Activated T-helper 1 cell treated with anti-CD3 and anti-CD28 coated beads, Interleukin-12 subunit alpha, Interleukin-12 subunit beta, Interleukin-2, Interleukin-4 antibody, amounts not matched to agents 30 ng/mL and 10 ng/mL and 1 ng/mL, durations not matched to agents 14 hours and 24 hours and 36 hours (primary cell): ENCODE measurements around the gene PRKRIP1. TPM values are rescaled to one million over a fixed set of nuclear protein-coding genes. Genes with fewer than 3 reads are reported as not detected.

Source experiments
- DNase-seq: peaks from one replicate; pipeline ENCODE4 v3.0.0; 2021; ENCODE audit warnings: low spot score
- H3K27ac Mint-ChIP-seq: one replicate; pipeline ENCODE4 v1.8.0; 2021; ENCODE audit warnings: mild to moderate bottlenecking, mixed read lengths
- H3K27me3 Mint-ChIP-seq: one replicate; pipeline ENCODE4 v1.8.0; 2022; ENCODE audit warnings: mild to moderate bottlenecking, moderate library complexity, mixed read lengths; ENCODE audit not compliant: insufficient read depth
- H3K36me3 Mint-ChIP-seq: one replicate; pipeline ENCODE4 v1.8.0; 2021; ENCODE audit warnings: low read depth, mixed read lengths
- H3K4me1 Mint-ChIP-seq: one replicate; pipeline ENCODE4 v1.8.0; 2021; ENCODE audit warnings: low read depth, mixed read lengths
- H3K4me3 Mint-ChIP-seq: one replicate; pipeline ENCODE4 v1.8.0; 2021; ENCODE audit warnings: mild to moderate bottlenecking, moderate library complexity, mixed read lengths
- H3K9me3 Mint-ChIP-seq: one replicate; pipeline ENCODE4 v1.8.0; 2021; ENCODE audit warnings: mixed read lengths
- intact Hi-C: fragments of 100-400 bp; cut with micrococcal nuclease; formaldehyde crosslinking; loops from one replicate; pipeline ENCODE4 v1.15.1; 2024
- total RNA-seq: library from RNA; stranded (reverse); gene quantifications from 2 replicates; pipeline ENCODE4 v1.2.3, GENCODE V29; 2022

Gene PRKRIP1
- total RNA-seq, 1 donor from 2014 or later, result 25.7 TPM

GRCh38 chr7:102409340-102409739 lies 13.2 kb downstream of the PRKRIP1 start:
- Mint-ChIP-seq H3K27me3 (no peaks in the 10 kb centered on the region), H3K9me3 (peaks cover 6% of the 10 kb centered on the region), H3K4me3 (no peak overlapping the region), H3K4me1 (peaks cover 11% of the 10 kb centered on the region), H3K27ac (no peak overlapping the region), H3K36me3 (peaks cover 48% of the 10 kb centered on the region)
- intact Hi-C loops, result no loop called here
- no peak for DNase-seq

GRCh38 chr7:102410123-102410522 lies 14.0 kb downstream of the PRKRIP1 start:
- H3K4me3 Mint-ChIP-seq, result no peak overlapping the region
- no peaks in the 10 kb centered on the region for H3K27me3 Mint-ChIP-seq
- intact Hi-C loops, result no loop called here
- H3K9me3 Mint-ChIP-seq, result peaks cover 6% of the 10 kb centered on the region
- H3K27ac Mint-ChIP-seq, result no peak overlapping the region
- DNase-seq, result no peak
- peaks cover 17% of the 10 kb centered on the region for H3K4me1 Mint-ChIP-seq
- H3K36me3 Mint-ChIP-seq, result peaks cover 48% of the 10 kb centered on the region

- no peak overlapping the region for H3K4me3 Mint-ChIP-seq
- intact Hi-C loops, result no loop called here
- no peak overlapping the region for H3K27ac Mint-ChIP-seq
- peaks cover 50% of the 10 kb centered on the region for H3K36me3 Mint-ChIP-seq
- H3K9me3 Mint-ChIP-seq, result peaks cover 6% of the 10 kb centered on the region
- peaks cover 25% of the 10 kb centered on the region for H3K4me1 Mint-ChIP-seq
- H3K27me3 Mint-ChIP-seq, result no peaks in the 10 kb centered on the region
- no peak for DNase-seq
Observed at GRCh38 chr7:102410918-102411317, 14.8 kb downstream of the PRKRIP1 start.

GRCh38 chr7:102412548-102412947 lies 16.4 kb downstream of the PRKRIP1 start:
- peaks cover 6% of the 10 kb centered on the region for H3K9me3 Mint-ChIP-seq
- H3K4me1 Mint-ChIP-seq, result peaks cover 40% of the 10 kb centered on the region
- DNase-seq, result no peak
- H3K27ac Mint-ChIP-seq, result no peak overlapping the region
- no peaks in the 10 kb centered on the region for H3K27me3 Mint-ChIP-seq
- intact Hi-C loops, result loop anchor here (1.0 kb wide), 2 partner anchors 38 to 53 kb away; no protein-coding TSS in a partner anchor
- H3K4me3 Mint-ChIP-seq, result no peak overlapping the region
- H3K36me3 Mint-ChIP-seq, result peaks cover 53% of the 10 kb centered on the region

- H3K27me3 Mint-ChIP-seq, result no peaks in the 10 kb centered on the region
- H3K9me3 Mint-ChIP-seq, result peaks cover 6% of the 10 kb centered on the region
- intact Hi-C loops, result no loop called here
- peaks cover 49% of the 10 kb centered on the region for H3K36me3 Mint-ChIP-seq
- H3K4me3 Mint-ChIP-seq, result no peak overlapping the region
- DNase-seq, result no peak
- peaks cover 43% of the 10 kb centered on the region for H3K4me1 Mint-ChIP-seq
- peak overlapping the region; percentile 29 for H3K27ac Mint-ChIP-seq
Observed at GRCh38 chr7:102413091-102413490, 16.9 kb downstream of the PRKRIP1 start.

GRCh38 chr7:102413611-102414010 lies 17.4 kb downstream of the PRKRIP1 start:
- peaks cover 48% of the 10 kb centered on the region for H3K4me1 Mint-ChIP-seq
- H3K27me3 Mint-ChIP-seq, result no peaks in the 10 kb centered on the region
- intact Hi-C loops, result no loop called here
- H3K36me3 Mint-ChIP-seq, result peaks cover 47% of the 10 kb centered on the region
- H3K9me3 Mint-ChIP-seq, result peaks cover 6% of the 10 kb centered on the region
- DNase-seq, result no peak
- H3K4me3 Mint-ChIP-seq, result no peak overlapping the region
- peak overlapping the region; percentile 34 for H3K27ac Mint-ChIP-seq

- Mint-ChIP-seq H3K4me3 (peak overlapping the region; percentile 80), H3K4me1 (peaks cover 64% of the 10 kb centered on the region), H3K27ac (peak overlapping the region; percentile 96), H3K36me3 (peaks cover 44% of the 10 kb centered on the region), H3K27me3 (no peaks in the 10 kb centered on the region), H3K9me3 (no peaks in the 10 kb centered on the region)
- intact Hi-C loops, result loop anchor here (1.0 kb wide), 3 partner anchors 11 to 19 kb away; partner anchors contain the start of genes ORAI2 and PRKRIP1
- peak; percentile 68 for DNase-seq
Observed at GRCh38 chr7:102415685-102416225, 19.6 kb downstream of the PRKRIP1 start.

GRCh38 chr7:102416406-102416805 lies 20.2 kb downstream of the PRKRIP1 start:
- peaks cover 46% of the 10 kb centered on the region for H3K36me3 Mint-ChIP-seq

GRCh38 chr7:102417105-102417504 lies 20.9 kb downstream of the PRKRIP1 start:
- no peak for DNase-seq
- intact Hi-C loops, result no loop called here

More at GRCh38 chr7:102416406-102416805, 20.2 kb downstream of the PRKRIP1 start:
- Mint-ChIP-seq H3K27ac (peak overlapping the region; percentile 96), H3K9me3 (no peaks in the 10 kb centered on the region), H3K4me1 (peaks cover 69% of the 10 kb centered on the region), H3K27me3 (no peaks in the 10 kb centered on the region), H3K4me3 (peak overlapping the region; percentile 80)
- intact Hi-C loops, result no loop called here
- no peak for DNase-seq

GRCh38 chr7:102418592-102418991 lies 22.4 kb downstream of the PRKRIP1 start:
- Mint-ChIP-seq H3K27me3 (no peaks in the 10 kb centered on the region), H3K27ac (peak overlapping the region; percentile 6), H3K4me3 (peak overlapping the region; percentile 24), H3K9me3 (no peaks in the 10 kb centered on the region), H3K4me1 (peaks cover 62% of the 10 kb centered on the region), H3K36me3 (peaks cover 42% of the 10 kb centered on the region)
- intact Hi-C loops, result no loop called here
- no peak for DNase-seq

More at GRCh38 chr7:102417105-102417504, 20.9 kb downstream of the PRKRIP1 start:
- H3K4me1 Mint-ChIP-seq, result peaks cover 69% of the 10 kb centered on the region
- peak overlapping the region; percentile 53 for H3K4me3 Mint-ChIP-seq
- peaks cover 42% of the 10 kb centered on the region for H3K36me3 Mint-ChIP-seq
- H3K27ac Mint-ChIP-seq, result peak overlapping the region; percentile 96
- H3K9me3 Mint-ChIP-seq, result no peaks in the 10 kb centered on the region
- no peaks in the 10 kb centered on the region for H3K27me3 Mint-ChIP-seq

- intact Hi-C loops, result no loop called here
- Mint-ChIP-seq H3K36me3 (peaks cover 39% of the 10 kb centered on the region), H3K27ac (no peak overlapping the region), H3K9me3 (no peaks in the 10 kb centered on the region), H3K27me3 (no peaks in the 10 kb centered on the region), H3K4me1 (peaks cover 67% of the 10 kb centered on the region), H3K4me3 (no peak overlapping the region)
- DNase-seq, result no peak
Observed at GRCh38 chr7:102421706-102422240, 25.6 kb downstream of the PRKRIP1 start.

GRCh38 chr7:102424129-102424551 lies 28.0 kb downstream of the PRKRIP1 start:
- Mint-ChIP-seq H3K4me3 (peak overlapping the region; percentile 45), H3K27ac (peak overlapping the region; percentile 100), H3K36me3 (peaks cover 35% of the 10 kb centered on the region), H3K9me3 (no peaks in the 10 kb centered on the region), H3K4me1 (peaks cover 68% of the 10 kb centered on the region), H3K27me3 (no peaks in the 10 kb centered on the region)
- DNase-seq, result no peak
- intact Hi-C loops, result no loop called here

GRCh38 chr7:102424787-102425218 lies 28.6 kb downstream of the PRKRIP1 start:
- peaks cover 37% of the 10 kb centered on the region for H3K36me3 Mint-ChIP-seq
- H3K4me3 Mint-ChIP-seq, result peak overlapping the region; percentile 45

More at GRCh38 chr7:102424787-102425218, 28.6 kb downstream of the PRKRIP1 start:
- H3K27me3 Mint-ChIP-seq, result no peaks in the 10 kb centered on the region
- H3K9me3 Mint-ChIP-seq, result no peaks in the 10 kb centered on the region
- no peak for DNase-seq
- peak overlapping the region; percentile 100 for H3K27ac Mint-ChIP-seq
- peaks cover 69% of the 10 kb centered on the region for H3K4me1 Mint-ChIP-seq
- intact Hi-C loops, result no loop called here
